ENCODE results near the gene CHDH. TPM values are rescaled to one million over a fixed set of nuclear protein-coding genes. Genes with fewer than 3 reads are reported as not detected.

Gene CHDH
- polyA plus RNA-seq, 1 experiment: 0.18 TPM

- Histone ChIP-seq H3K27me3 (ENCODE audit: control insufficient read depth, insufficient read depth, low read length) (peaks cover 6% of the 10 kb centered on the region), H3K4me3 (ENCODE audit: low read depth, low read length) (no peak overlapping the region), H3K36me3 (ENCODE audit: control insufficient read depth, insufficient read depth, low read length) (no peaks in the 10 kb centered on the region)
- ChIA-PET POLR2A (no interaction called here), CTCF (interaction anchor here (1.6 kb wide), 1 partner anchor 8 kb away, joined by 3 read pairs; no protein-coding TSS in a partner anchor)
- TF ChIP-seq CTCF (IDR thresholded peaks at IDR 0.05; ENCODE audit: insufficient read depth, low read depth, low read length): no peak
- DNase-seq (ENCODE audit: low read depth): no peak
These were observed 73.7 kb downstream of the CHDH start for GRCh38 chr3:53772562-53772961.

GRCh38 chr3:53768478-53769459 is 77.5 kb downstream of the CHDH start:
- POLR2A ChIA-PET: no interaction called here
- CTCF ChIA-PET: interaction anchor here (0.9 kb wide), 1 partner anchor 9 kb away, joined by 3 read pairs; no protein-coding TSS in a partner anchor
- peaks cover 6% of the 10 kb centered on the region for H3K27me3 ChIP-seq (ENCODE audit: control insufficient read depth, insufficient read depth, low read length)
- no peak overlapping the region for H3K4me3 ChIP-seq (ENCODE audit: low read depth, low read length)
- no peak for DNase-seq (ENCODE audit: low read depth)
- no peak for TF ChIP-seq CTCF (IDR thresholded peaks at IDR 0.05; ENCODE audit: insufficient read depth, low read depth, low read length)
- H3K36me3 ChIP-seq (ENCODE audit: control insufficient read depth, insufficient read depth, low read length): no peaks in the 10 kb centered on the region

- CTCF ChIA-PET: interaction anchor here (0.6 to 1.4 kb wide), 2 partner anchors 47 to 70 kb away, joined by 3 to 5 read pairs; no protein-coding TSS in a partner anchor
- DNase-seq (ENCODE audit: low read depth): no peak
- no peaks in the 10 kb centered on the region for H3K36me3 ChIP-seq (ENCODE audit: control insufficient read depth, insufficient read depth, low read length)
- H3K4me3 ChIP-seq (ENCODE audit: low read depth, low read length): no peak overlapping the region
- H3K27me3 ChIP-seq (ENCODE audit: control insufficient read depth, insufficient read depth, low read length): peaks cover 8% of the 10 kb centered on the region
- no peak for TF ChIP-seq CTCF (IDR thresholded peaks at IDR 0.05; ENCODE audit: insufficient read depth, low read depth, low read length)
- POLR2A ChIA-PET: no interaction called here
These were observed 79.5 kb downstream of the CHDH start for GRCh38 chr3:53766706-53767105.

- H3K4me3 ChIP-seq (ENCODE audit: low read depth, low read length): no peak overlapping the region
- peaks cover 7% of the 10 kb centered on the region for H3K27me3 ChIP-seq (ENCODE audit: control insufficient read depth, insufficient read depth, low read length)
- ChIA-PET CTCF (interaction anchor here (1.4 kb wide), 1 partner anchor 69 kb away, joined by 5 read pairs; no protein-coding TSS in a partner anchor), POLR2A (no interaction called here)
- TF ChIP-seq CTCF (IDR thresholded peaks at IDR 0.05; ENCODE audit: insufficient read depth, low read depth, low read length): no peak
- no peak for DNase-seq (ENCODE audit: low read depth)
- H3K36me3 ChIP-seq (ENCODE audit: control insufficient read depth, insufficient read depth, low read length): no peaks in the 10 kb centered on the region
These were observed 80.5 kb downstream of the CHDH start for GRCh38 chr3:53765753-53766152.

GRCh38 chr3:53764026-53764775 is 82.0 kb downstream of the CHDH start:
- ChIA-PET POLR2A (no interaction called here), CTCF (interaction anchor here (0.6 kb wide), 1 partner anchor 9 kb away, joined by 3 read pairs; no protein-coding TSS in a partner anchor)
- H3K36me3 ChIP-seq (ENCODE audit: control insufficient read depth, insufficient read depth, low read length): no peaks in the 10 kb centered on the region
- TF ChIP-seq CTCF (IDR thresholded peaks at IDR 0.05; ENCODE audit: insufficient read depth, low read depth, low read length): no peak
- no peak overlapping the region for H3K4me3 ChIP-seq (ENCODE audit: low read depth, low read length)
- H3K27me3 ChIP-seq (ENCODE audit: control insufficient read depth, insufficient read depth, low read length): peaks cover 9% of the 10 kb centered on the region
- DNase-seq (ENCODE audit: low read depth): no peak

All from BJ (cell line).